ACHN (cell line): ENCODE results near the gene EZH1.
"Not testable (repeated sequence)": the region's sequence is repeated elsewhere in the genome, so short reads cannot be mapped to it uniquely, and the experiment has no call there.

Experiments
- DNase-seq: peaks from one replicate; pipeline ENCODE4 v3.0.0-alpha.2; 2015
- in situ Hi-C: cut with HindIII; loops from 2 replicates; pipeline ENCODE4 v1.10.0; 2017; ENCODE audit warnings: low sequenced_read_pairs, low pct_ligation_motif_present, low pct_unique_long_range_greater_than_20kb

The EZH1 gene

GRCh38 chr17:42676424-42677011, 68.3 kb downstream of the EZH1 start, which contains the start of gene PLEKHH3:
PLEKHH3 (minus strand) TSS chr17:42676994; CDS start chr17:42676563, 431 bp downstream.
- in situ Hi-C loops: no loop called here

GRCh38 chr17:42675965-42676423, 68.8 kb downstream of the EZH1 start:
- in situ Hi-C loops: no loop called here
- DNase-seq: peak; percentile 49

More at GRCh38 chr17:42676424-42677011, 68.3 kb downstream of the EZH1 start, which contains the start of gene PLEKHH3:
- no peak for DNase-seq

- no peak for DNase-seq
- in situ Hi-C loops: no loop called here
Measured at GRCh38 chr17:42675348-42675964, 69.4 kb downstream of the EZH1 start.

GRCh38 chr17:42674755-42675347, 70.0 kb downstream of the EZH1 start:
- peak; percentile 3 for DNase-seq
- in situ Hi-C loops: no loop called here

GRCh38 chr17:42673885-42674754, 70.7 kb downstream of the EZH1 start:
- in situ Hi-C loops: no loop called here
- DNase-seq: peak; percentile 62

- DNase-seq: no peak
- in situ Hi-C loops: no loop called here
Measured at GRCh38 chr17:42673266-42673884, 71.5 kb downstream of the EZH1 start.

- in situ Hi-C loops: no loop called here
- no peak for DNase-seq
Measured at GRCh38 chr17:42672038-42672437, 72.8 kb downstream of the EZH1 start.

GRCh38 chr17:42670789-42671657, 73.8 kb downstream of the EZH1 start:
- in situ Hi-C loops: no loop called here
- DNase-seq: no peak

GRCh38 chr17:42669977-42670788, 74.7 kb downstream of the EZH1 start:
- no peak for DNase-seq
- in situ Hi-C loops: no loop called here

- in situ Hi-C loops: no loop called here
- no peak for DNase-seq
Measured at GRCh38 chr17:42669705-42669976, 75.2 kb downstream of the EZH1 start.

- in situ Hi-C loops: no loop called here
- DNase-seq: peak; percentile 97
Measured at GRCh38 chr17:42667088-42667951, 77.5 kb downstream of the EZH1 start.

GRCh38 chr17:42666126-42666525, 78.7 kb downstream of the EZH1 start:
- DNase-seq, in situ Hi-C loops: not testable (repeated sequence)

- in situ Hi-C loops: no loop called here
- DNase-seq: no peak
Measured at GRCh38 chr17:42665581-42666001, 79.2 kb downstream of the EZH1 start.

- DNase-seq: peak; percentile 76
- in situ Hi-C loops: no loop called here
Measured at GRCh38 chr17:42660692-42661345, 84.0 kb downstream of the EZH1 start.

- DNase-seq, in situ Hi-C loops: not testable (repeated sequence)
Measured at GRCh38 chr17:42659932-42660274, 84.9 kb downstream of the EZH1 start.
